ENCODE results near the gene GPC3.

GRCh38 chrX:133910539-133910938 is 74.9 kb downstream of the GPC3 start:
- TF ChIP-seq POLR2A (IDR thresholded peaks at IDR 0.05; ENCODE audit: low read depth, low read length) (no peak), TAF1 (IDR thresholded peaks at IDR 0.05; ENCODE audit: borderline replicate concordance, low read depth, low read length) (no peak), POLR2AphosphoS5 (IDR thresholded peaks at IDR 0.05; ENCODE audit: low read depth, low read length) (no peak)
